Stimulated activated CD4-positive, alpha-beta T cell treated with anti-CD3 and anti-CD28 coated beads, Interleukin-15, amount 100 ng/mL, for 1 hour (primary cell): ENCODE results near the gene ZNF385A.

Source experiments
- DNase-seq, 2 donors: peaks; one replicate each; pipeline ENCODE4 v3.0.0-alpha.2; 2020; ENCODE audit warnings: low read depth in 1 of 2, low spot score in 1 of 2

ZNF385A gene

DNA sequence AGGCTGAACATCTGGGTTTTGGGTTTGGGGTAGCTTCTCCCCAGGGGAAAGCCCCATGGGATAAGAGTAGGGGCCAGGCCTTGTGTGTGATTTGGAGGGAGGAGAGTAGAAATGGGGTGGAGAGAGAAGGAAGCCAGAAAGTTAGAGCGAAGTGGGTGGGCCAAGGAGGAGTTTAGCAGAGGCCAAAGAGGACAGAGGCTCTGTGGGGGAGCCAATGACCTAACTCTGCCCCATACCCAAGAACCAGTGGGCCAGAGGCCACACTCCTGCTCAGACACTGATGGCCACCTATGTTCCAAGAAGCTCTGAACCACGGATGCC, 9.3 kb downstream of the ZNF385A start:
- DNase-seq, result no peak

DNA sequence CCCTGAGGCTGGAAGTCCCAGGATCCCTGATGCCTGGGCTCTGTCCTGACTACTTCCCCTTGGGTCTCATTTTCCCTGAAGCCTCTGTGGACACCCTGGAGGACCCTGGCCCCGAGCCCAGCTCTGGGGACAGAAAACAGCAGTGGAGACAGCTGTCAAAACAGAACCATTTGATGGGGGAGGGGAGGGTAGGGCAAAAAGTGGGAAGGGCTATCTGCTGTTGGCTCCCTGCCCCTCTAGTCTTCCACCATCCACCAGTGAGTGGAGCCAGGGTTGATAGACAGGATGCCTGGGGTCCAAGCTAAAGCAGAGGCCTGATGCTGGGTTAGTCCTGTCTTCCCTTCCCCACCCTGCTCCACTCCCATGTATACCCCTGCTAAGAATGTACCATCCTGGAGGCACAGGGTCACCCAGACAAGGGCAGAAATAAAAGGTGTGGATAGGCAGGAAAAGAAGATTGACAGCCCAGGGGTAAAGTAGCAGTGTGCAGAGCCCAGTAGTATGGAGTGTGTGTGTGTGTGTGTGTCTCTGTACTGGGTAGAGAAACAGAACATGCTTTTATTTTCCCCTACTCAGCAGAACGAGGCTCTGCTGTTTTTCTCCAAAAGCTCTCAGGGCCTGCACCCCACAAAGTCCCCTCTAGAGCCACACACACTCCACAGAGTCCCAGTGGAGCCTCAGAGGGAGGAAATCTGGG, 9.8 kb downstream of the ZNF385A start:
- no peak for DNase-seq

- no peak for DNase-seq
Observed at GRCh38 chr12:54373649-54374561, 10.6 kb downstream of the ZNF385A start.

GRCh38 chr12:54372113-54372806, 12.3 kb downstream of the ZNF385A start:
- DNase-seq, result no peak

GRCh38 chr12:54371328-54372112, 13.0 kb downstream of the ZNF385A start:
- DNase-seq, result no peak

- no peak for DNase-seq
Observed at GRCh38 chr12:54370171-54370730, 14.3 kb downstream of the ZNF385A start.

- no peak for DNase-seq
Observed at GRCh38 chr12:54369597-54370131, 14.9 kb downstream of the ZNF385A start.

DNA sequence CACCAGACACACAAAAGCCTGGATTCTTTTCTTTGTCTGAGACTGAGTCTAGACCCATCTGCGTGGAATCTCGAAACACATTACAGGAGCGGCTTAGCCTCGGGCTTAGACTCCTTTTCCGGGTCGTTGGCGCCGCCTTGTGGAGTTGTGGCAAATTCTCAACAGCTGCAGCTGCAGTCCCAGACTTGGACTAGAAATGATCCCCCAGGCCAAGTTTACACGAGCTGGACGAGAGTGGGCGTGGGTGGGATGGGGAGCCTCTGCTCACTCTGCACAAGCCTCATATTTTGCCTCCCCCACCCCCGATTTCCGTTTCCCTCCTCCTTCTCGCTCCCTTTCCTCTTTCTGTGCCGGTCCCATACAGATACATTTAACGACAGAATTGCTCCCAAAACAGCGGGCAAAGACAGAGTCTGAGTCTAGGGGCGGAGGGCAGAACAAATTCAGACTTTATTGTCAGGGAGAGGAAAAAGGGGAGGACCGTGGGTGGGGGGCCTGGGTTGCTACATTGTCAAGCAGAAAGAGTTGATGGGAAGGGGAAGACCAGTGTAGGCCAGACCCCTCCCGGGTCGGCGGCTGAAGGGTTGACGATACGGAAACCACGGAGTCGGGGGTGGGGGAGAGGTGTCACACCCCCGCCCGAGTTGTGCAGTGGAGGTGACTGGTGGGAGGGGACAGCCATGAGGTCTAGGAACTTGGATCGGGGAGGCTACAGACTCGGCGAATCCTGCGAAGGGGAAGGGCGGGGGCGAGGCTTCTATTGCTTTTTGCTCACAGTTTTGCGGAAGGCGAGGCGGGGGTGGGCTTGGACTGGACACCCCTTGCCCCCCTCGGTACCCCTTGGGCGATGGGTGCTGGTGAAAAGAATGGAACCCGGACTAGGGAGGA, 15.6 kb downstream of the ZNF385A start:
- peak; percentile 78 to 87 for DNase-seq

DNA sequence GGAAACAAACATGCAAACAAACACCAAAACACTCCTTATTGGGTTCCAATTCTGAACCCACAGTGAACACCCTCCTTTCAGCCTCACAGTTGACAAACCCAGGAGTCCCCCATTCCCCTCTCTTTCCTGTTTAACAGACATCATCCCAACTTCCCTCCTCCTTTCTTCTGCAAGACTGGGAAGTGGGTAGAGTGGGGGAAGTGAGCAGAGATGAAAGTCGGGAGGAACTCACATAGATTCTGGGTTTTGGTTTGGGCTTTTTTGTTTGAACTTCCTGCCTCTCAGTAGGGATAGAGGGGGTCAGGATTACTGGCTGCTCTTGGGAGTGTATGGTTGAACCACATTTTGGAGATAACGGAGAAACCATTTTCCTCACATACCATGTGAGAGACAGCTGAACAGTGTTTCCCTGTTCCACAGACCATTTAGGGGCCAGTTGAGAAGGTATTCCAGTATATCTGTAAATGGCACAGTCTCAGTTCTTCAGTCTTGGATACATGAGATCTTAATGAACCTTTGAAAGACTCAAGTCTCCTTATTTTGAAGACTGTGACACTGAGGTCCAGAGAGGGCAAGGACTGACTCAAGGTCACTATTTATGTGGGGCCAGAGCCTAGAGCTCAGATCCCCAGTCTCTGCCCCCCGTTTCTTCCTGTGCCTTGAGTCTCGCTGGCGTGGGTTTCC, 16.4 kb downstream of the ZNF385A start:
- no peak for DNase-seq

DNA sequence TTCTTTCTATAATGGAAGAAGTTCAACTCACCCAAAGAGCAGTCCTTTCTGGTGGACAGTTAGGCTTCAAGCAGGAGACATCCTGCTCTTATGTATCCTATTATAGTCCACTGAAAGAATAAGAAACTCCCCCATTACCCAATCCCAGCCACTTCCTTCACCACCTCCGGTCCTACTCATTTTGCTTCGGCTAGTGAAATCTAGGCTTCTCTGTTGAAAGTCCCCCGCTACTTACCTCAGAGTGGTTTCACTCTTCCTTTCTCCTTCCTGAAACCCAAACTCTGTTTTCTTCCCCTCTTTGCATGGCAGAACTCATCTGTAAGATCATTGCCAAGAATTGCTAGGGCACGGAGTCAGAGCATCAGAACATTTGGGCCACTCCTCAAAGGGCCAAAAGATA, 20.1 kb downstream of the ZNF385A start, which contains the start of gene GPR84:
Gene GPR84, minus strand, starts transcription at position 74 of the 400 bp plus-strand sequence. CDS start 635 bp downstream, outside the sequence.
- DNase-seq, result no peak

DNA sequence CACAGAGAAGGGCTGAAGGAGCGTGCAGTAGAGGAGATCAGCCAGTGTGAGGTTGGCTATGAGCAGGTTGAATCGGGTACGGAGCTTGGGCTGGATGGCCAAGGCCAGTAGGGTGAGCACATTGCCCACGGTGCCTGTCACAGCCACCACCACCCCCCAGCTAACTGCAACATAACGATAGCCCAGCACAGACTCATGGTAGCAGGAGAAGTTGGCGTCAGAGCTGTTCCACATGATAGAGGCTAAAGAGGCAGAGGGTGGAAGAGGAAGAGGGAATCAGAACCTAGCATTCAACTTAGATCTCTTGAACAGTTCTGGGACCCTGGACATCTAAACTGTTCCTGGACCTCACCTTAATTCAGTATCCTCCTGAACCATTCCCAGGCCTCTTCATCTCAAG, 20.9 kb downstream of the ZNF385A start:
- no peak for DNase-seq

- DNase-seq, result no peak
Observed at GRCh38 chr12:54363047-54363446, 21.5 kb downstream of the ZNF385A start.

- DNase-seq, result no peak
Observed at GRCh38 chr12:54360717-54361456, 23.6 kb downstream of the ZNF385A start.

GRCh38 chr12:54359762-54360351, 24.7 kb downstream of the ZNF385A start:
- DNase-seq, result no peak

DNA sequence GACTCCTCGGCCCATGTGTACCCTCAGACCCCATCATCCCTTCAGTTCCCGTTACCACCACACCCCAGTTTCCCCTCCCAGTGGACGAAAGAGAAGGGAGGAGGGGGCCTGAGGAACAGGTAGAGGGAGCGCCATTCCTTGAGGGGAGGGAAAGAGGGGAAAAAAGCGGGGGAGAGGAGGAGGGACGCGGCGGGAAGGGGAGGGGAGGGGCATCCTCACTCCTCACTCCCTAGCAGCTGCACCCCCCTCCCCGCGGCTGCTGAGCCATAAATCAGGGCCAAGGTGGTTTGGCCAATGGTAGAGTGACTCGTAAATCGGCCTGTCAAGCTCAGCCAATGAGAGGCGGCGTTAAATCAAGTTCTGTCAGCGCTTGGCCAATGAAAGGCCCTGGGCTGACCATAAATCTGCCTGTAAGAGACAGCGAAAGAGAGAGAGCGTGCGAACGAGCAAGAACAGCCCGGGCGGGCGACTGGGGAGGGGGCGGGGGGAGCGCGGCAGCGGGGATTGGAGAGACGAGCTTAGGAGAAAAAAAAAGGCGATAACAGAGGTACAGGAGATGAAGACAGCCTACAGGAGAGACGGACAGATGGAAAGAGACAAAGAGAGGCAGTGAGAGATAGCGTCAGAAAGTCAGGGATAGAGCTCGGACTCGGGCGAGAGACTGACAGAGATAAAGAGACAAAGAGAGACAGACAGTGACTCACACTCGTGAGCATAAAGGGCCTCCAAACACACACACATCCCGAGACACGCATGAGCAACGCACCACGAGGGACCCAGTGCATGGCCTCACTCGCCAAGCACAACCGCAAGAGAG, 25.4 kb downstream of the ZNF385A start:
- peak; percentile 79 to 86 for DNase-seq

GRCh38 chr12:54358191-54358944, 26.2 kb downstream of the ZNF385A start:
- DNase-seq, result no peak
